Fibroblast of lung (primary cell): ENCODE results near the gene TMEM43.

Experiments
- EZH2 ChIP-seq: IDR thresholded peaks from 2 replicates; pipeline ENCODE4 v1.5.1; 2012; ENCODE audit warnings: low read length, control low read depth, mild to moderate bottlenecking; ENCODE audit errors: missing control alignments
- TF ChIP-seq, protein P1 (sequence below), 2 donors: IDR thresholded peaks in 1 of 2; conservative IDR thresholded peaks in 1 of 2; 1 replicate in 1 of 2; 2 replicates in 1 of 2; pipeline ENCODE4 v1.5.1; 2011 to 2012; ENCODE audit warnings: low read length in 2 of 2, control low read depth in 1 of 2, inconsistent platforms in 1 of 2, low read depth in 1 of 2, mild to moderate bottlenecking in 1 of 2

GRCh38 chr3:14147066-14147435 lies 22.2 kb downstream of the TMEM43 start:
- TF ChIP-seq, protein P1, sequence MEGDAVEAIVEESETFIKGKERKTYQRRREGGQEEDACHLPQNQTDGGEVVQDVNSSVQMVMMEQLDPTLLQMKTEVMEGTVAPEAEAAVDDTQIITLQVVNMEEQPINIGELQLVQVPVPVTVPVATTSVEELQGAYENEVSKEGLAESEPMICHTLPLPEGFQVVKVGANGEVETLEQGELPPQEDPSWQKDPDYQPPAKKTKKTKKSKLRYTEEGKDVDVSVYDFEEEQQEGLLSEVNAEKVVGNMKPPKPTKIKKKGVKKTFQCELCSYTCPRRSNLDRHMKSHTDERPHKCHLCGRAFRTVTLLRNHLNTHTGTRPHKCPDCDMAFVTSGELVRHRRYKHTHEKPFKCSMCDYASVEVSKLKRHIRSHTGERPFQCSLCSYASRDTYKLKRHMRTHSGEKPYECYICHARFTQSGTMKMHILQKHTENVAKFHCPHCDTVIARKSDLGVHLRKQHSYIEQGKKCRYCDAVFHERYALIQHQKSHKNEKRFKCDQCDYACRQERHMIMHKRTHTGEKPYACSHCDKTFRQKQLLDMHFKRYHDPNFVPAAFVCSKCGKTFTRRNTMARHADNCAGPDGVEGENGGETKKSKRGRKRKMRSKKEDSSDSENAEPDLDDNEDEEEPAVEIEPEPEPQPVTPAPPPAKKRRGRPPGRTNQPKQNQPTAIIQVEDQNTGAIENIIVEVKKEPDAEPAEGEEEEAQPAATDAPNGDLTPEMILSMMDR (conservative IDR thresholded peaks at IDR 0.05 in 1 of 2, IDR thresholded peaks at IDR 0.05 in 1 of 2; ENCODE audit: low read depth in 1 of 2, low read length in 2 of 2): no peak
- TF ChIP-seq EZH2: no peak
